ENCODE data around the gene EXOSC1. TPM values are rescaled to one million over a fixed set of nuclear protein-coding genes. Genes with fewer than 3 reads are reported as not detected.
"Not testable (repeated sequence)": the region's sequence is repeated elsewhere in the genome, so short reads cannot be mapped to it uniquely, and the experiment has no call there.

Gene EXOSC1
- polyA plus RNA-seq, 1 donor from 2014 or later = 60.6 TPM

- Mint-ChIP-seq H3K9me3 (no peaks in the 10 kb centered on the region), H3K36me3 (peaks cover 2% of the 10 kb centered on the region), H3K4me3 (peak overlapping the region in 2 of 4 donors; percentile 69 to 77), H3K27ac (peak overlapping the region in 1 of 3 donors; percentile 6), H3K4me1 (peaks cover 5 to 8% (median 6%) of the 10 kb centered on the region in 3 donors), H3K27me3 (no peaks in the 10 kb centered on the region)
Observed at GRCh38 chr10:97407211-97407951, 38.4 kb downstream of the EXOSC1 start.

- H3K27me3 Mint-ChIP-seq, H3K27ac Mint-ChIP-seq, H3K4me3 Mint-ChIP-seq, H3K9me3 Mint-ChIP-seq, H3K36me3 Mint-ChIP-seq, H3K4me1 Mint-ChIP-seq: not testable (repeated sequence)
Observed at GRCh38 chr10:97406483-97406882, 39.3 kb downstream of the EXOSC1 start.

- Mint-ChIP-seq H3K4me1 (peaks cover 7 to 11% (median 9%) of the 10 kb centered on the region in 3 donors), H3K27me3 (no peaks in the 10 kb centered on the region), H3K36me3 (no peaks in the 10 kb centered on the region), H3K4me3 (peak overlapping the region in 2 of 4 donors; percentile 58 to 65), H3K27ac (peak overlapping the region in 1 of 3 donors; percentile 71), H3K9me3 (no peaks in the 10 kb centered on the region)
Observed at GRCh38 chr10:97406064-97406463, 39.7 kb downstream of the EXOSC1 start.

GRCh38 chr10:97404044-97404443, 41.8 kb downstream of the EXOSC1 start:
- Mint-ChIP-seq H3K27me3 (no peaks in the 10 kb centered on the region), H3K4me3 (no peak overlapping the region), H3K4me1 (peaks cover 13 to 20% (median 18%) of the 10 kb centered on the region in 3 donors), H3K36me3 (no peaks in the 10 kb centered on the region), H3K9me3 (no peaks in the 10 kb centered on the region), H3K27ac (no peak overlapping the region)

- Mint-ChIP-seq H3K4me1 (peaks cover 11 to 14% (median 13%) of the 10 kb centered on the region in 3 donors), H3K4me3 (peak overlapping the region; percentile 87 to 99 (median 97)), H3K9me3 (no peaks in the 10 kb centered on the region), H3K27ac (peak overlapping the region; percentile 83 to 99 (median 98)), H3K27me3 (no peaks in the 10 kb centered on the region), H3K36me3 (no peaks in the 10 kb centered on the region)
Observed at GRCh38 chr10:97401455-97401919, 44.3 kb downstream of the EXOSC1 start.

GRCh38 chr10:97400665-97401454, 44.9 kb downstream of the EXOSC1 start, which contains the start of gene RRP12:
Gene RRP12 (minus strand): TSS chr10:97401340. CDS start chr10:97401231, 109 bp downstream.
- peak within 1 kb of the TSS; percentile 87 to 99 (median 97) for H3K4me3 Mint-ChIP-seq
- no peaks in the 10 kb centered on the region for H3K27me3 Mint-ChIP-seq
- H3K36me3 Mint-ChIP-seq = no peaks in the 10 kb centered on the region
- H3K9me3 Mint-ChIP-seq = no peaks in the 10 kb centered on the region
- peaks cover 13 to 17% (median 13%) of the 10 kb centered on the region in 3 donors for H3K4me1 Mint-ChIP-seq
- H3K27ac Mint-ChIP-seq = peak within 1 kb of the TSS; percentile 83 to 99 (median 98)

GRCh38 chr10:97399843-97400545, 45.8 kb downstream of the EXOSC1 start:
- Mint-ChIP-seq H3K27ac (peak overlapping the region; percentile 83 to 99 (median 98)), H3K4me1 (peaks cover 13 to 18% (median 14%) of the 10 kb centered on the region in 3 donors), H3K27me3 (no peaks in the 10 kb centered on the region), H3K36me3 (no peaks in the 10 kb centered on the region), H3K4me3 (peak overlapping the region; percentile 87 to 99 (median 97)), H3K9me3 (no peaks in the 10 kb centered on the region)

GRCh38 chr10:97396056-97396455, 49.8 kb downstream of the EXOSC1 start:
- Mint-ChIP-seq H3K27me3 (no peaks in the 10 kb centered on the region), H3K4me3 (no peak overlapping the region), H3K4me1 (peaks cover 12 to 14% (median 14%) of the 10 kb centered on the region in 3 donors), H3K36me3 (peaks cover 1% of the 10 kb centered on the region), H3K27ac (peak overlapping the region in 1 of 3 donors; percentile 64), H3K9me3 (no peaks in the 10 kb centered on the region)

GRCh38 chr10:97393034-97393573, 52.7 kb downstream of the EXOSC1 start:
- H3K4me1 Mint-ChIP-seq = peaks cover 5 to 6% (median 5%) of the 10 kb centered on the region in 3 donors
- H3K27me3 Mint-ChIP-seq = no peaks in the 10 kb centered on the region
- peaks cover 3% of the 10 kb centered on the region for H3K36me3 Mint-ChIP-seq
- H3K9me3 Mint-ChIP-seq = no peaks in the 10 kb centered on the region
- peak overlapping the region in 1 of 3 donors; percentile 56 for H3K27ac Mint-ChIP-seq
- H3K4me3 Mint-ChIP-seq = no peak overlapping the region

GRCh38 chr10:97390091-97390490, 55.7 kb downstream of the EXOSC1 start:
- Mint-ChIP-seq H3K27me3 (no peaks in the 10 kb centered on the region), H3K9me3 (no peaks in the 10 kb centered on the region), H3K4me3 (no peak overlapping the region), H3K4me1 (peaks cover 0 to 5% (median 2%) of the 10 kb centered on the region in 3 donors), H3K27ac (peak overlapping the region in 1 of 3 donors; percentile 64), H3K36me3 (peaks cover 3% of the 10 kb centered on the region)

GRCh38 chr10:97388152-97388551, 57.7 kb downstream of the EXOSC1 start:
- peaks cover 3% of the 10 kb centered on the region for H3K36me3 Mint-ChIP-seq
- H3K9me3 Mint-ChIP-seq = no peaks in the 10 kb centered on the region
- peaks cover 0 to 2% (median 0%) of the 10 kb centered on the region in 3 donors for H3K4me1 Mint-ChIP-seq
- H3K4me3 Mint-ChIP-seq = no peak overlapping the region
- no peaks in the 10 kb centered on the region for H3K27me3 Mint-ChIP-seq
- H3K27ac Mint-ChIP-seq = peak overlapping the region in 2 of 3 donors; percentile 66 to 69

Other genes starting within 250 kb of the EXOSC1 start
- gene ARHGAP19, start 153.4 kb downstream of the EXOSC1 start, polyA plus RNA-seq = 7.3 TPM
- gene FRAT1, start 126.7 kb downstream of the EXOSC1 start, polyA plus RNA-seq = 6.2 TPM
- 7.3 TPM for gene FRAT2, start 111.3 kb downstream of the EXOSC1 start, polyA plus RNA-seq
- gene RRP12, start 44.7 kb downstream of the EXOSC1 start, polyA plus RNA-seq = 15.0 TPM
- 192 TPM for gene PGAM1, start 19.8 kb downstream of the EXOSC1 start, polyA plus RNA-seq
- gene ZDHHC16, start 169 bp upstream of the EXOSC1 start, polyA plus RNA-seq = 23.3 TPM
- gene MMS19, start 52.4 kb upstream of the EXOSC1 start, polyA plus RNA-seq = 29.1 TPM
- 1.2 TPM for gene UBTD1, start 52.9 kb upstream of the EXOSC1 start, polyA plus RNA-seq
- gene ANKRD2, start 126.8 kb upstream of the EXOSC1 start, polyA plus RNA-seq = not detected
- gene HOGA1, start 138.4 kb upstream of the EXOSC1 start, polyA plus RNA-seq = not detected
- gene C10orf62, start 143.7 kb upstream of the EXOSC1 start, polyA plus RNA-seq = not detected
- 2.1 TPM for gene MORN4, start 187.5 kb upstream of the EXOSC1 start, polyA plus RNA-seq
- gene PI4K2A, start 194.7 kb upstream of the EXOSC1 start, polyA plus RNA-seq = 10.0 TPM
- gene AVPI1, start 241.2 kb upstream of the EXOSC1 start, polyA plus RNA-seq = 3.3 TPM